Stimulated activated CD4-positive, alpha-beta T cell treated with anti-CD3 and anti-CD28 coated beads, Interleukin-12 subunit alpha, Interleukin-12 subunit beta, amount 100 ng/mL, for 24 hours (primary cell): ENCODE data around the gene CGN.

ENCODE experiments used
- DNase-seq, 2 experiments: peaks; one replicate each; pipeline ENCODE4 v3.0.0-alpha.2; 2020; ENCODE audit warnings: low read depth in 2 of 2

CGN gene

GRCh38 chr1:151510957-151511635 is at the start of gene CGN:
Gene CGN, plus strand, starts transcription at chr1:151511387. Its CDS starts 7,133 bp downstream, at chr1:151518520.
- peak; percentile 69 to 81 for DNase-seq

- no peak for DNase-seq
Observed at GRCh38 chr1:151461694-151462093, 49.5 kb upstream of the CGN start.

- DNase-seq = no peak
Observed at GRCh38 chr1:151465026-151465425, 46.2 kb upstream of the CGN start.

- DNase-seq = peak in 1 of 2 experiments; percentile 4
Observed at GRCh38 chr1:151472856-151473731, 38.1 kb upstream of the CGN start.

GRCh38 chr1:151474745-151475144 is 36.4 kb upstream of the CGN start:
- DNase-seq = no peak

DNA sequence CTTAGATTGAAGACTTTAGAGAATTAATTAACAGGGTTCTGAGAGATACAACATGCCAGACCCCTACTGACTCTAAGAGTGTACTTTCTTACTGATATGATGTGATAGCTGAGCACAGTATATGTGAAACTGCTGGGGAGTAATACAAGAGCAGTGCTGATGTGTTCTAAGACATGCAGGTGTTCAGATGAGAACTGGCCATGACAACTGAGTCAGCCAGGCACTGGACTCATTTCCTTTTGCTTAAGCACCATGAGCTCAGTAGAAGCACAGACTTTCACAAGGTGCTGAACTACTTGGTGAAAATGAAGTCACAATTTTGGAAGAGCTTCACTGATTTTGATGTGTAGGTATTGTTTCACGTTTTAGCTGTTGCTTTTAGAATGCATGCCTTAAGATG is 36.0 kb upstream of the CGN start:
- DNase-seq = no peak

DNA sequence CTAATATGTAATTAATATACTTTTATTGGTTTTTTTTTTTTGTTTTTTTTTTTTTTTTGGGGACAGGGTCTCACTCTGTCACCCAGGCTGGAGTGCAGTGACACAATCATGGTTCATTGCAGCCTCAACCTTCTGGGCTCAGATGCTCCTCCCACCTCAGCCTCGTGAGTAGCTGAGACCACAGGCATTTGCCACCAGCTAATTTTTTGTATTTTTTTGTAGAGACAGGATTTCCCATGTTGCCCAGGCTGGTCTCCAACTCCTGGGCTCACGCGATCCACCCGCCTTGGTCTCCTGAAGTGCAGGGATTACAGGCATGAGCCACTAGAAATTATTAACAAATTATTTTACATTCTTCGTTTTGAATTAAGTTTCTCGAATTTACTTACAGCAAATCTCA is 35.1 kb upstream of the CGN start:
- DNase-seq = no peak

- DNase-seq = no peak
Observed at GRCh38 chr1:151477066-151477465, 34.1 kb upstream of the CGN start.

- no peak for DNase-seq
Observed at GRCh38 chr1:151478140-151478812, 32.9 kb upstream of the CGN start.

GRCh38 chr1:151478923-151479322 is 32.3 kb upstream of the CGN start:
- no peak for DNase-seq

GRCh38 chr1:151479462-151479861 is 31.7 kb upstream of the CGN start:
- no peak for DNase-seq

DNA sequence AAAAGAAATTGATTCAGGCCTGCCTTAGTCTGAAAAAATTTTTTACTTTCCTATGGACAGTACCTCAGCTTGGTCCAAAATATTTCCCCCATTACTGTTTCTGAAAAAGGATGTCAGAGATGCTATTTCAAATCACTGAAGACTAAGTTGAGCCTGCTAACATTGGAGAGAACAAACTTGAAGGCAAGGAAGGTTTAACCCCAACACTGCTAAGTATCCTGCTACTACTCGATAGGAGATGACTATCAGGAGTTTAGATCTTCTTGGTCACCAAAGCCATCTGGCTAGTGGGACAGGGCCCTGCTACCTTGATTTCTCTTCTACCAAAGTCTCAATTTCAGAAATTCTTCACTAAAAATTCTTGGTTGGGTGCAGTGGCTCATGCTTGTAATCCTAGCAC is 29.2 kb upstream of the CGN start:
- no peak for DNase-seq

GRCh38 chr1:151485685-151486255 is 25.4 kb upstream of the CGN start:
- DNase-seq = no peak

DNA sequence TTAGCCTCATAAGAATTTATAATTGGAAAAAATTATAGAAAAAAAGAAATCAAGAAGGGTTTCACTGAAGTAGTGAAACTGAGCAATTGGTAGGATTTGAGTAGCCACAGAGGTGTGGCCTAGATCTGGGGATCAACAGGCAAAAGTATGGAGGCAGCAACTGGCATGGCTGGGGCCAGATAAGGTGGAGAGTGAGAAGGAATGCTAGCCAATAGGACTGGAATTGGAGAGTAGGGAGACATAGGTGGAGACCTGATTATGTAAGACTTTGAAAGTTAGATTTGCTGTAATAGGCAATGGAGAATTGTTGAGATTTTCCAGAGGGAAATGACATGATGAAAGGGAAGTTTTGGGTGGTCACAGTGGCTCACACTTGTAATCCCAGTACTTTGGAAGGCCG is 24.6 kb upstream of the CGN start:
- DNase-seq = no peak

DNA sequence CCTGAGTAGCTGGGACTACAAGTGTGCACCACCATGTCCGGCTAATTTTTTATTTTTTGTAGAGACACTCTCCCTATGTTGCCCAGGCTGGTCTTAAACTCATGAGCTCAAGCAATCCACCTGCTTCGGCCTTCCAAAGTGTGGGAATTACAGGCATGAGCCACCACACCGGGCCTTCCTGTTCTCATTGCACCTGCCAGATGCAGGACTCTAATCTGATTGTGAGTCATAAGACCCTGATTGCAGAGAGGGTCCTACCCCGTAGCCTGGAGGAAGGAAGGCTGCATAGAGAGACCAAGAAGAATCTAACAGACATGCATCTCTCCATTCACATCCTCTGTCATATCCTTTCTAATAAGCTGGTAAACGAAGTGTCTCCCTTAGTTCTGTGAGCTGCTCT is 19.5 kb upstream of the CGN start:
- no peak for DNase-seq

- DNase-seq = no peak
Observed at GRCh38 chr1:151492120-151492519, 19.1 kb upstream of the CGN start.

GRCh38 chr1:151493042-151493441 is 18.1 kb upstream of the CGN start:
- DNase-seq = no peak

DNA sequence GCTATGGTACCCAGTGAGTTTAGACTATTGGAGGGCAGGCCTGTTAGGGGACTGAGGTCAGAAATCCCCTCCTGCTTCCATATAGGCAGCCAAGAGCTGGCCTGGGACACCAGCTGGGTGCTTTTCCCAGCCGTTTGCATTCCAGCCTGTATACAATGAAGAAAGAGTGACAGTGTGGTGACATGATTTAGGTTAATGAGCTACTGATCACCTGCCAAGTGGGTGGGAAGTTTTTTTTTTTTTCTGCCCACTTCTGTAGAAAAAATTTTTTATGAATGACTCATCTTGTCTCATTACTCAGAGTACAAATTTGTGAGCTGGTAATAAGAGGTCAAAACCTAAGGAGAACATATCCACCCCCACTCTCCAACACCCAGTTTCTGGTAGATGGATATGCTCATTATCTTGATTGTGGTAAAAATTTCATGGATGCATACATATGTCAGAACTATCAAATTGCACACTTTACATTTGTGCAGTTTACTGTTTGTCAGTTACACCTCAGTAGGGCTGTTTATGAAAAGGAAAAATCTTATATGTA is 16.4 kb upstream of the CGN start:
- DNase-seq = no peak

DNA sequence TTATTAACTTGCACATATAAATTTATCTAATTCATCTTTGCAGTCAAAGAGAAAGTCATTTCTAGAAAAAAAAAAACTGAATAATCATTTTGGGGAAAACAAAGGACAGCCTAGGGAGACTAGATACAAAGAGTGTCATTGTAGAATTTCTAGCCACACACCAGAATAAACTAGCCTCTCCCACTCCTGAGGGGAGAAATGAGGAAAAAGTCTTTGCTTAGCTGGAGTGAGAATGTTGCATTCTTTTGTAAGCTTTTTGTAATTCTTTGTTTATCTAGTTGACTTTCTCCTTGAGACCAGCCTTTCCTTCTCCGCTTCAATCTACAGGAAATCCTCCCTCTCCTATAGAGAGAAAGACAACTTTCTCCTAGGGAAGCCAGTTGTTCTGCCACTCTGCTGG is 15.9 kb upstream of the CGN start:
- no peak for DNase-seq

- no peak for DNase-seq
Observed at GRCh38 chr1:151499365-151499764, 11.8 kb upstream of the CGN start.

- DNase-seq = no peak
Observed at GRCh38 chr1:151499930-151500329, 11.3 kb upstream of the CGN start.

- no peak for DNase-seq
Observed at GRCh38 chr1:151501474-151501873, 9.7 kb upstream of the CGN start.
